GM06990 (cell line): ENCODE data around the gene STK32B.

Source experiments
- DNase-seq: peaks from one replicate; pipeline ENCODE4 v3.0.0-alpha.2; 2011; ENCODE audit not compliant: insufficient read length; ENCODE audit errors: extremely low read depth
- H3K27me3 ChIP-seq: replicated peaks from 2 replicates; pipeline ENCODE4 v1.6.0; 2011; ENCODE audit warnings: low read length; ENCODE audit not compliant: control insufficient read depth, insufficient read depth
- H3K36me3 ChIP-seq: 2 replicates; pipeline ENCODE4 v1.5.1; 2011; ENCODE audit warnings: low read length; ENCODE audit not compliant: control insufficient read depth, insufficient read depth
- H3K4me3 ChIP-seq: replicated peaks from 2 replicates; pipeline ENCODE4 v1.5.1; 2011; ENCODE audit warnings: low read depth, mild to moderate bottlenecking, control low read depth, low read length
- CTCF ChIP-seq: IDR thresholded peaks from 2 replicates; pipeline ENCODE4 v1.5.1; 2011; ENCODE audit warnings: low read length, control low read depth, mild to moderate bottlenecking, inconsistent platforms; ENCODE audit not compliant: insufficient read depth, poor library complexity, severe bottlenecking

Gene STK32B

GRCh38 chr4:5539584-5539983 is 488.3 kb downstream of the STK32B start:
- TF ChIP-seq CTCF = no peak
- no peaks in the 10 kb centered on the region for H3K27me3 ChIP-seq
- DNase-seq = no peak
- H3K36me3 ChIP-seq = no peaks in the 10 kb centered on the region
- no peak overlapping the region for H3K4me3 ChIP-seq

GRCh38 chr4:5541169-5541568 is 489.9 kb downstream of the STK32B start:
- DNase-seq = no peak
- TF ChIP-seq CTCF = no peak
- no peak overlapping the region for H3K4me3 ChIP-seq
- H3K36me3 ChIP-seq = no peaks in the 10 kb centered on the region
- H3K27me3 ChIP-seq = no peaks in the 10 kb centered on the region

GRCh38 chr4:5543681-5544080 is 492.4 kb downstream of the STK32B start:
- DNase-seq = no peak
- H3K27me3 ChIP-seq = no peaks in the 10 kb centered on the region
- TF ChIP-seq CTCF = no peak

GRCh38 chr4:5544762-5545161 is 493.5 kb downstream of the STK32B start:
- TF ChIP-seq CTCF = no peak
- Histone ChIP-seq H3K4me3 (no peak overlapping the region), H3K36me3 (no peaks in the 10 kb centered on the region), H3K27me3 (no peaks in the 10 kb centered on the region)
- no peak for DNase-seq

More at GRCh38 chr4:5543681-5544080, 492.4 kb downstream of the STK32B start:
- Histone ChIP-seq H3K36me3 (no peaks in the 10 kb centered on the region), H3K4me3 (no peak overlapping the region)

- Histone ChIP-seq H3K36me3 (no peaks in the 10 kb centered on the region), H3K27me3 (no peaks in the 10 kb centered on the region), H3K4me3 (no peak overlapping the region)
- no peak for TF ChIP-seq CTCF
- DNase-seq = no peak
These were observed 494.0 kb downstream of the STK32B start for GRCh38 chr4:5545271-5545670.

- H3K27me3 ChIP-seq = no peaks in the 10 kb centered on the region
- no peak overlapping the region for H3K4me3 ChIP-seq
- DNase-seq = no peak
- no peak for TF ChIP-seq CTCF
- no peaks in the 10 kb centered on the region for H3K36me3 ChIP-seq
These were observed 496.5 kb downstream of the STK32B start for GRCh38 chr4:5547651-5548249.
